PFSK-1 (cell line): ENCODE measurements around the gene ZNF217.

Experiments used
- FOXP2 ChIP-seq: optimal IDR thresholded peaks from 2 replicates; pipeline ENCODE3; 2011; ENCODE audit warnings: borderline replicate concordance, control low read depth, inconsistent platforms; ENCODE audit not compliant: insufficient read depth; ENCODE audit errors: extremely low read length, extremely low read depth
- POLR2AphosphoS5 ChIP-seq: IDR thresholded peaks from 2 replicates; pipeline ENCODE4 v1.6.1; 2012; ENCODE audit warnings: low read depth, mild to moderate bottlenecking, control low read depth, low read length, moderate library complexity
- SIN3A ChIP-seq: IDR thresholded peaks from 2 replicates; pipeline ENCODE4 v1.6.1; 2012; ENCODE audit warnings: mild to moderate bottlenecking, low read length, moderate library complexity, borderline replicate concordance; ENCODE audit not compliant: insufficient read depth
- TAF1 ChIP-seq: IDR thresholded peaks from 2 replicates; pipeline ENCODE4 v1.6.1; 2012; ENCODE audit warnings: low read length, control low read depth, borderline replicate concordance; ENCODE audit not compliant: insufficient read depth
- TF ChIP-seq, protein P1 (sequence below), 2 experiments: IDR thresholded peaks; 2 replicates each; pipeline versions ENCODE4 v1.6.1 to v1.8.0; 2011 to 2012; ENCODE audit warnings: low read depth in 2 of 2, low read length in 2 of 2, control low read depth in 1 of 2, inconsistent platforms in 1 of 2, mild to moderate bottlenecking in 1 of 2, moderate library complexity in 1 of 2; ENCODE audit not compliant: insufficient read depth in 1 of 2

DNA sequence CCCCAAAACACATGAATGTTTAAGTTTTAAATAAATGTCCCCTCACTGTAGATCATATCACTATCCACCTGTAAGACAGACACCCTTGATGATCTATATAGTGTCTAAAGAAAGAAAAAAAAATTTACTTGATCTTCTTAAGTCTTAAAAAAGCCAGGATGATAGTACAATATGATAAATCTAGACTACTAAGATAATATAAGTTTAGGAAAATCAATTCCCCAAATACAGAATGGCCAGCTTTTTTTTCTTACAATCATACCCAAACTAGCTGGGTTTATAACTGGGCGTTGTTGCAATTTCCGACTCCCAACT, 14.4 kb downstream of the ZNF217 start:
- TF ChIP-seq, protein P1, sequence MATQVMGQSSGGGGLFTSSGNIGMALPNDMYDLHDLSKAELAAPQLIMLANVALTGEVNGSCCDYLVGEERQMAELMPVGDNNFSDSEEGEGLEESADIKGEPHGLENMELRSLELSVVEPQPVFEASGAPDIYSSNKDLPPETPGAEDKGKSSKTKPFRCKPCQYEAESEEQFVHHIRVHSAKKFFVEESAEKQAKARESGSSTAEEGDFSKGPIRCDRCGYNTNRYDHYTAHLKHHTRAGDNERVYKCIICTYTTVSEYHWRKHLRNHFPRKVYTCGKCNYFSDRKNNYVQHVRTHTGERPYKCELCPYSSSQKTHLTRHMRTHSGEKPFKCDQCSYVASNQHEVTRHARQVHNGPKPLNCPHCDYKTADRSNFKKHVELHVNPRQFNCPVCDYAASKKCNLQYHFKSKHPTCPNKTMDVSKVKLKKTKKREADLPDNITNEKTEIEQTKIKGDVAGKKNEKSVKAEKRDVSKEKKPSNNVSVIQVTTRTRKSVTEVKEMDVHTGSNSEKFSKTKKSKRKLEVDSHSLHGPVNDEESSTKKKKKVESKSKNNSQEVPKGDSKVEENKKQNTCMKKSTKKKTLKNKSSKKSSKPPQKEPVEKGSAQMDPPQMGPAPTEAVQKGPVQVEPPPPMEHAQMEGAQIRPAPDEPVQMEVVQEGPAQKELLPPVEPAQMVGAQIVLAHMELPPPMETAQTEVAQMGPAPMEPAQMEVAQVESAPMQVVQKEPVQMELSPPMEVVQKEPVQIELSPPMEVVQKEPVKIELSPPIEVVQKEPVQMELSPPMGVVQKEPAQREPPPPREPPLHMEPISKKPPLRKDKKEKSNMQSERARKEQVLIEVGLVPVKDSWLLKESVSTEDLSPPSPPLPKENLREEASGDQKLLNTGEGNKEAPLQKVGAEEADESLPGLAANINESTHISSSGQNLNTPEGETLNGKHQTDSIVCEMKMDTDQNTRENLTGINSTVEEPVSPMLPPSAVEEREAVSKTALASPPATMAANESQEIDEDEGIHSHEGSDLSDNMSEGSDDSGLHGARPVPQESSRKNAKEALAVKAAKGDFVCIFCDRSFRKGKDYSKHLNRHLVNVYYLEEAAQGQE (IDR thresholded peaks at IDR 0.05; ENCODE audit: insufficient read depth in 1 of 2, low read depth in 2 of 2, low read length in 2 of 2): no peak
- TF ChIP-seq POLR2AphosphoS5 (no peak), TAF1 (no peak), SIN3A (no peak), FOXP2 (no peak)
